Stimulated activated CD4-positive, alpha-beta T cell treated with anti-CD3 and anti-CD28 coated beads, Interleukin-2, amount 100 ng/mL, for 48 hours (primary cell): ENCODE data around the gene IL17RD.
"Not testable (repeated sequence)": the region's sequence is repeated elsewhere in the genome, so short reads cannot be mapped to it uniquely, and the experiment has no call there.

Source experiments
- DNase-seq, 2 donors: peaks; one replicate each; pipeline ENCODE4 v3.0.0-alpha.2; 2020

IL17RD gene

GRCh38 chr3:57091521-57092273 is 73.5 kb downstream of the IL17RD start:
- DNase-seq: no peak

GRCh38 chr3:57089043-57089442 is 76.1 kb downstream of the IL17RD start:
- DNase-seq: no peak

- no peak for DNase-seq
These were observed 76.7 kb downstream of the IL17RD start for GRCh38 chr3:57088503-57088902.

- DNase-seq: no peak
These were observed 77.6 kb downstream of the IL17RD start for GRCh38 chr3:57087361-57088092.

GRCh38 chr3:57086201-57086600 is 79.0 kb downstream of the IL17RD start:
- DNase-seq: no peak

- no peak for DNase-seq
These were observed 79.9 kb downstream of the IL17RD start for GRCh38 chr3:57085211-57085610.

GRCh38 chr3:57083266-57083995 is 81.7 kb downstream of the IL17RD start:
- not testable (repeated sequence) for DNase-seq

- DNase-seq: no peak
These were observed 82.7 kb downstream of the IL17RD start for GRCh38 chr3:57082481-57082880.

- no peak for DNase-seq
These were observed 84.0 kb downstream of the IL17RD start for GRCh38 chr3:57081173-57081572.

GRCh38 chr3:57080171-57080570 is 85.0 kb downstream of the IL17RD start:
- no peak for DNase-seq

- no peak for DNase-seq
These were observed 85.7 kb downstream of the IL17RD start for GRCh38 chr3:57079474-57079831.

GRCh38 chr3:57078635-57079473 is 86.3 kb downstream of the IL17RD start:
- DNase-seq: peak in 1 of 2 donors; percentile 2

GRCh38 chr3:57078344-57078634 is 86.9 kb downstream of the IL17RD start:
- no peak for DNase-seq

GRCh38 chr3:57077630-57078343 is 87.4 kb downstream of the IL17RD start:
- DNase-seq: no peak

GRCh38 chr3:57076422-57076951 is 88.7 kb downstream of the IL17RD start:
- DNase-seq: no peak

GRCh38 chr3:57074135-57074534 is 91.0 kb downstream of the IL17RD start:
- no peak for DNase-seq

- no peak for DNase-seq
These were observed 91.5 kb downstream of the IL17RD start for GRCh38 chr3:57073628-57074027.

- no peak for DNase-seq
These were observed 95.7 kb downstream of the IL17RD start for GRCh38 chr3:57069503-57069902.

GRCh38 chr3:57068437-57069089 is 96.6 kb downstream of the IL17RD start:
- DNase-seq: no peak

- DNase-seq: no peak
These were observed 98.7 kb downstream of the IL17RD start for GRCh38 chr3:57066471-57066870.

- DNase-seq: no peak
These were observed 99.6 kb downstream of the IL17RD start for GRCh38 chr3:57065588-57065987.

- DNase-seq: no peak
These were observed 100.6 kb downstream of the IL17RD start for GRCh38 chr3:57064572-57064971.
